IMR-90 (cell line): Measurements from ENCODE around the gene FLYWCH1. TPM values are rescaled to one million over a fixed set of nuclear protein-coding genes. Genes with fewer than 3 reads are reported as not detected.

Experiments used
- ATAC-seq: fragments of 200-7000 bp; cut with Tn5 transposase; 2 replicates; pipeline ENCODE4 v1.9.1; 2020; ENCODE audit warnings: low read depth, mild to moderate bottlenecking, moderate library complexity
- BruUV-seq: library from RNA; stranded (reverse); fragments of 400-500 nt; replicated peaks from 2 replicates; lab custom pipeline; 2021; lab: Mats Ljungman, UMichigan
- CTCF ChIA-PET: fragments of 300-600 bp; formaldehyde crosslinking; extraction: SDS; loops from one replicate; lab custom pipeline; 2021; ENCODE audit warnings: antibody characterized with exemption; lab: Yijun Ruan, JAX
- POLR2A ChIA-PET: fragments of 300-600 bp; sonication (Branson Sonifier 250); formaldehyde crosslinking; loops from one replicate; lab custom pipeline; 2022; ENCODE audit warnings: antibody characterized with exemption; ENCODE audit not compliant: unreplicated experiment; lab: Charles Lee
- DNase-seq: peaks from one replicate; pipeline ENCODE4 v3.0.0; 2013
- H2AFZ ChIP-seq: replicated peaks from 2 replicates; pipeline ENCODE3; 2013; ENCODE audit warnings: low read length, mild to moderate bottlenecking; ENCODE audit not compliant: poor library complexity
- H2AK5ac ChIP-seq: 2 replicates; pipeline ENCODE4 v1.6.1; 2013; ENCODE audit warnings: low read depth, low read length, inconsistent platforms
- H2AK9ac ChIP-seq: replicated peaks from 2 replicates; pipeline ENCODE3; 2013; ENCODE audit warnings: mild to moderate bottlenecking, low read depth, low read length, moderate library complexity; ENCODE audit not compliant: poor library complexity
- H2BK120ac ChIP-seq: 2 replicates; pipeline ENCODE4 v1.6.1; 2013; ENCODE audit warnings: low read depth, low read length, inconsistent platforms
- H2BK15ac ChIP-seq: 3 replicates; pipeline ENCODE4 v1.6.1; 2013; ENCODE audit warnings: low read depth, low read length, inconsistent platforms
- H2BK20ac ChIP-seq: 2 replicates; pipeline ENCODE4 v1.6.1; 2013; ENCODE audit warnings: low read depth, mild to moderate bottlenecking, inconsistent platforms, low read length, moderate library complexity
- H2BK5ac ChIP-seq: 2 replicates; pipeline ENCODE4 v1.6.1; 2013; ENCODE audit warnings: mild to moderate bottlenecking, low read depth, low read length, inconsistent platforms; ENCODE audit not compliant: poor library complexity, severe bottlenecking
- H3K14ac ChIP-seq: replicated peaks from 2 replicates; pipeline ENCODE4 v1.6.1; 2013; ENCODE audit warnings: low read depth, low read length, inconsistent platforms
- H3K18ac ChIP-seq: 2 replicates; pipeline ENCODE4 v1.6.1; 2013; ENCODE audit warnings: low read depth, low read length, control low read depth
- H3K23ac ChIP-seq: 2 replicates; pipeline ENCODE4 v1.6.1; 2013; ENCODE audit warnings: low read depth, low read length, inconsistent platforms
- H3K27ac ChIP-seq: 2 replicates; pipeline ENCODE4 v1.5.1; 2013; ENCODE audit warnings: mild to moderate bottlenecking, control low read depth, low read length; ENCODE audit not compliant: insufficient read depth
- H3K27me3 ChIP-seq: 2 replicates; pipeline ENCODE4 v1.6.1; 2013; ENCODE audit warnings: low read length; ENCODE audit not compliant: control insufficient read depth, insufficient read depth
- H3K36me3 ChIP-seq: 2 replicates; pipeline ENCODE4 v1.6.1; 2013; ENCODE audit warnings: low read length, mixed read lengths; ENCODE audit not compliant: control insufficient read depth, insufficient read depth
- H3K4ac ChIP-seq: 2 replicates; pipeline ENCODE4 v1.6.1; 2013; ENCODE audit warnings: low read depth, low read length, inconsistent platforms
- H3K4me1 ChIP-seq: 2 replicates; pipeline ENCODE4 v1.6.1; 2013; ENCODE audit warnings: low read length, mixed read lengths; ENCODE audit not compliant: control insufficient read depth, insufficient read depth
- H3K4me2 ChIP-seq: 2 replicates; pipeline ENCODE4 v1.6.1; 2013; ENCODE audit warnings: low read depth, mild to moderate bottlenecking, control low read depth, low read length, moderate library complexity
- H3K4me3 ChIP-seq: 2 replicates; pipeline ENCODE4 v1.5.1; 2013; ENCODE audit warnings: low read depth, mild to moderate bottlenecking, control low read depth, low read length, moderate library complexity; ENCODE audit not compliant: insufficient read depth
- H3K56ac ChIP-seq: 2 replicates; pipeline ENCODE4 v1.6.1; 2013; ENCODE audit warnings: low read length, inconsistent platforms; ENCODE audit not compliant: insufficient read depth; ENCODE audit errors: extremely low read depth
- H3K79me1 ChIP-seq, 2 experiments: 2 replicates each; pipeline ENCODE4 v1.6.1; 2013; ENCODE audit warnings: low read length in 2 of 2, inconsistent platforms in 1 of 2, low read depth in 1 of 2
- H3K9ac ChIP-seq: 2 replicates; pipeline ENCODE4 v1.6.1; 2013; ENCODE audit warnings: low read depth, low read length, control low read depth
- H3K9me1 ChIP-seq: 2 replicates; pipeline ENCODE4 v1.6.1; 2013; ENCODE audit warnings: low read length, inconsistent platforms; ENCODE audit not compliant: insufficient read depth
- H3K9me3 ChIP-seq: 2 replicates; pipeline ENCODE4 v1.6.1; 2013; ENCODE audit warnings: low read length; ENCODE audit not compliant: control insufficient read depth, insufficient read depth
- H4K20me1 ChIP-seq: 2 replicates; pipeline ENCODE4 v1.6.1; 2013; ENCODE audit warnings: low read length, inconsistent platforms; ENCODE audit not compliant: insufficient read depth
- H4K5ac ChIP-seq: 2 replicates; pipeline ENCODE4 v1.6.1; 2013; ENCODE audit warnings: mild to moderate bottlenecking, low read depth, low read length, control low read depth
- H4K8ac ChIP-seq, 2 experiments: 2 replicates each; pipeline ENCODE4 v1.6.1; 2013; ENCODE audit warnings: low read depth in 2 of 2, low read length in 2 of 2, control low read depth in 1 of 2, inconsistent platforms in 1 of 2
- H4K91ac ChIP-seq: 2 replicates; pipeline ENCODE4 v1.6.1; 2013; ENCODE audit warnings: low read depth, low read length, inconsistent platforms; ENCODE audit not compliant: insufficient read depth
- BHLHE40 ChIP-seq: fragments of 150-350 bp; IDR thresholded peaks from 2 replicates; pipeline ENCODE4 v1.6.1; 2016; ENCODE audit warnings: mild to moderate bottlenecking, low read depth, low read length
- CHD1 ChIP-seq: IDR thresholded peaks from 2 replicates; pipeline ENCODE4 v1.6.1; 2012; ENCODE audit warnings: low read depth, low read length, improper control_type of control experiment
- FOS ChIP-seq: fragments of 150-350 bp; IDR thresholded peaks from 2 replicates; pipeline ENCODE4 v1.6.1; 2016; ENCODE audit warnings: low read depth, low read length
- MAFK ChIP-seq: IDR thresholded peaks from 2 replicates; pipeline ENCODE4 v1.6.1; 2012; ENCODE audit warnings: low read depth, low read length, improper control_type of control experiment
- MAZ ChIP-seq: IDR thresholded peaks from 2 replicates; pipeline ENCODE4 v1.6.1; 2012; ENCODE audit warnings: low read depth, mild to moderate bottlenecking, low read length, improper control_type of control experiment, moderate library complexity, borderline replicate concordance
- MXI1 ChIP-seq: IDR thresholded peaks from 2 replicates; pipeline ENCODE4 v1.6.1; 2012; ENCODE audit warnings: low read depth, mild to moderate bottlenecking, low read length, moderate library complexity, borderline replicate concordance
- NFE2L2 ChIP-seq: fragments of 150-350 bp; IDR thresholded peaks from 2 replicates; pipeline ENCODE4 v1.6.1; 2016; ENCODE audit warnings: low read depth, mild to moderate bottlenecking, low read length
- POLR2A ChIP-seq: IDR thresholded peaks from 2 replicates; pipeline ENCODE4 v1.6.1; 2012; ENCODE audit warnings: mild to moderate bottlenecking, low read depth, low read length
- RAD21 ChIP-seq: IDR thresholded peaks from 2 replicates; pipeline ENCODE4 v1.6.1; 2012; ENCODE audit warnings: low read length, improper control_type of control experiment
- RCOR1 ChIP-seq: IDR thresholded peaks from 2 replicates; pipeline ENCODE4 v1.6.1; 2012; ENCODE audit warnings: mild to moderate bottlenecking, low read length, improper control_type of control experiment; ENCODE audit not compliant: insufficient replicate concordance
- RFX5 ChIP-seq: IDR thresholded peaks from 2 replicates; pipeline ENCODE4 v1.8.0; 2012; ENCODE audit warnings: low read depth, mild to moderate bottlenecking, low read length, moderate library complexity
- SMC3 ChIP-seq: fragments of 150-350 bp; IDR thresholded peaks from 2 replicates; pipeline ENCODE4 v1.6.1; 2016; ENCODE audit warnings: low read depth, mild to moderate bottlenecking, antibody characterized with exemption, low read length, moderate library complexity
- WGBS, 2 experiments: methylation state at CpG; one replicate each; pipeline versions ENCODE4 v1.1.5 to v1.1.7; 2013; ENCODE audit warnings: missing lambda C conversion rate in 2 of 2; ENCODE audit not compliant: insufficient read length in 1 of 2; ENCODE audit errors: extremely low coverage in 2 of 2; 5-methylcytosine and 5-hydroxymethylcytosine counted together
- dilution Hi-C: fragments of 300-500 bp; cut with HindIII; formaldehyde crosslinking; loops from one replicate; pipeline ENCODE4 v1.14.3; 2018; ENCODE audit warnings: low sequenced_read_pairs; ENCODE audit not compliant: unreplicated experiment
- in situ Hi-C: fragments of 300-500 bp; cut with MboI; formaldehyde crosslinking; loops from 3 replicates; pipeline ENCODE4 v1.14.3; 2019; ENCODE audit warnings: low sequenced_read_pairs, inconsistent platforms, mixed read lengths
- intact Hi-C: fragments of 100-400 bp; cut with micrococcal nuclease; formaldehyde crosslinking; loops from 2 replicates; pipeline ENCODE4 v1.10.0; 2022
- polyA plus RNA-seq, 3 experiments: library from polyadenylated mRNA; depleted of rRNA; stranded (reverse); fragments of >200 nt; gene quantifications; 2 replicates each; pipeline ENCODE4 v1.2.3, GENCODE V29; 2012; ENCODE audit warnings: low replicate concordance in 1 of 3
- total RNA-seq: library from RNA; depleted of rRNA; stranded (reverse); fragments of >200 nt; gene quantifications from 2 replicates; pipeline ENCODE4 v1.2.3, GENCODE V29; 2012
- TF ChIP-seq, protein P1 (sequence below): conservative IDR thresholded peaks from 2 replicates; pipeline ENCODE4 v1.5.1; 2012; ENCODE audit warnings: mild to moderate bottlenecking, low read depth, low read length, improper control_type of control experiment
- TF ChIP-seq, protein P2 (sequence below): fragments of 150-350 bp; IDR thresholded peaks from 2 replicates; pipeline ENCODE4 v1.6.1; 2016; ENCODE audit warnings: low read depth, mild to moderate bottlenecking, low read length, moderate library complexity, borderline replicate concordance

Gene FLYWCH1
- total and polyA plus RNA-seq, 2 of the 4 experiments (the other 2 are of a cell fraction): 14.3 to 25.2 TPM

DNA sequence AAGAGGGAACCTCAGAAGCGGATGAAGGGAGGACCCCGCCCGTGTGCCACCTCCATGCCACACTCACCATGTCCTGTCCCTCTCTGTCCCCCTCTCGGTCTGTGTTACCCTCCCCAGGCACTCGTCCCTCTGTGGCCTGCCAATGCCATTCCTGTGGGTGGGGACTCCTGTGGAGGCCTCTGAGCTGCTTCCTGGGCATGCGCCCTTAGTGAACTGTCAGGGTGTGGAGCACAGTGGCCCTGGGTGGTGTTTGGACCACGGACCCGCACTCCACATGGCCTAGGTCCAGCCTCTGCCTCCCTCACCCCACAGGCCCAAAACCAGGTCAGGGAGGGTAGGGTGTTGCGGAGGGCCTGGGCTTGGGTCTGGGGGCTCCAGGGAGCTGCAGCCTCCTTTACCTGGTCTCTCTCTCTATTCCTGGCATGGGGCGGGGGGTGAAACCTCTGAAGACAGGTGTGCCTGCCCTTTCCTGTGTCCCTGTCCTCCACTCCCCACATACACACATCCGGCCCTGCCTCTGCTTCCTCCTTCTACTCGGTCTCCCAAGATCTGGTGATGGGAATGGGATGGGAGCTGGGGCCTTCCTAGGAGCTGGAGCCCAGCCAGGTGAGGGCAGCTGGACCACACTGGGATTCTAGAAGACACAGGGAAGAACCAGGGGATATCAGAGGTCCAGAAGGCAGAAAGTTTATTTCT is 80.0 kb downstream of the FLYWCH1 start:
- Histone ChIP-seq H3K4me2 (no peak overlapping the region), H3K14ac (no peak overlapping the region), H4K20me1 (no peaks in the 10 kb centered on the region), H2AK9ac (no peak overlapping the region), H3K27me3 (peaks cover 36% of the 10 kb centered on the region), H2BK20ac (no peak overlapping the region), H2BK15ac (no peak overlapping the region), H2AK5ac (no peak overlapping the region), H3K4me1 (no peaks in the 10 kb centered on the region), H3K4me3 (no peak overlapping the region), H4K5ac (no peak overlapping the region), H3K23ac (no peak overlapping the region), H3K9me1 (no peaks in the 10 kb centered on the region), H2BK120ac (no peak overlapping the region), H2BK5ac (no peak overlapping the region), H3K9me3 (no peaks in the 10 kb centered on the region), H3K4ac (no peak overlapping the region), H3K36me3 (no peaks in the 10 kb centered on the region), H3K56ac (no peak overlapping the region), H3K18ac (no peak overlapping the region), H4K8ac (no peak overlapping the region), H3K79me1 (no peaks in the 10 kb centered on the region), H3K9ac (no peak overlapping the region), H2AFZ (no peak overlapping the region), H4K91ac (no peak overlapping the region), H3K27ac (no peak overlapping the region)
- intact Hi-C loops (no loop called here), dilution Hi-C loops (no loop called here), in situ Hi-C loops (no loop called here)
- TF ChIP-seq RFX5 (no peak), MAZ (no peak), MAFK (no peak), FOS (no peak), RAD21 (no peak), BHLHE40 (no peak), NFE2L2 (no peak), RCOR1 (no peak), MXI1 (no peak), CHD1 (no peak), POLR2A (no peak), SMC3 (no peak)
- TF ChIP-seq, protein P1, sequence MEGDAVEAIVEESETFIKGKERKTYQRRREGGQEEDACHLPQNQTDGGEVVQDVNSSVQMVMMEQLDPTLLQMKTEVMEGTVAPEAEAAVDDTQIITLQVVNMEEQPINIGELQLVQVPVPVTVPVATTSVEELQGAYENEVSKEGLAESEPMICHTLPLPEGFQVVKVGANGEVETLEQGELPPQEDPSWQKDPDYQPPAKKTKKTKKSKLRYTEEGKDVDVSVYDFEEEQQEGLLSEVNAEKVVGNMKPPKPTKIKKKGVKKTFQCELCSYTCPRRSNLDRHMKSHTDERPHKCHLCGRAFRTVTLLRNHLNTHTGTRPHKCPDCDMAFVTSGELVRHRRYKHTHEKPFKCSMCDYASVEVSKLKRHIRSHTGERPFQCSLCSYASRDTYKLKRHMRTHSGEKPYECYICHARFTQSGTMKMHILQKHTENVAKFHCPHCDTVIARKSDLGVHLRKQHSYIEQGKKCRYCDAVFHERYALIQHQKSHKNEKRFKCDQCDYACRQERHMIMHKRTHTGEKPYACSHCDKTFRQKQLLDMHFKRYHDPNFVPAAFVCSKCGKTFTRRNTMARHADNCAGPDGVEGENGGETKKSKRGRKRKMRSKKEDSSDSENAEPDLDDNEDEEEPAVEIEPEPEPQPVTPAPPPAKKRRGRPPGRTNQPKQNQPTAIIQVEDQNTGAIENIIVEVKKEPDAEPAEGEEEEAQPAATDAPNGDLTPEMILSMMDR: no peak
- TF ChIP-seq, protein P2, sequence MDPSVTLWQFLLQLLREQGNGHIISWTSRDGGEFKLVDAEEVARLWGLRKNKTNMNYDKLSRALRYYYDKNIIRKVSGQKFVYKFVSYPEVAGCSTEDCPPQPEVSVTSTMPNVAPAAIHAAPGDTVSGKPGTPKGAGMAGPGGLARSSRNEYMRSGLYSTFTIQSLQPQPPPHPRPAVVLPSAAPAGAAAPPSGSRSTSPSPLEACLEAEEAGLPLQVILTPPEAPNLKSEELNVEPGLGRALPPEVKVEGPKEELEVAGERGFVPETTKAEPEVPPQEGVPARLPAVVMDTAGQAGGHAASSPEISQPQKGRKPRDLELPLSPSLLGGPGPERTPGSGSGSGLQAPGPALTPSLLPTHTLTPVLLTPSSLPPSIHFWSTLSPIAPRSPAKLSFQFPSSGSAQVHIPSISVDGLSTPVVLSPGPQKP: no peak
- DNase-seq: no peak
- POLR2A ChIA-PET: no interaction called here
- ATAC-seq: no peak
- no TSS peak for BruUV-seq
- CTCF ChIA-PET: no interaction called here
- no CpG with 5 or more reads among the region's 12 CpGs for WGBS, 2 experiments
